Nephron (organoid): ENCODE data around the gene PLSCR4.

Experiments
- H3K27ac Mint-ChIP-seq, 3 experiments: 2 replicates each; pipeline ENCODE4 v1.8.0; 2020; ENCODE audit warnings: mixed read lengths in 3 of 3, mild to moderate bottlenecking in 2 of 3, moderate library complexity in 1 of 3
- H3K27me3 Mint-ChIP-seq: 2 replicates; pipeline ENCODE4 v1.8.0; 2021; ENCODE audit warnings: low read depth, mild to moderate bottlenecking, moderate library complexity, mixed read lengths
- H3K36me3 Mint-ChIP-seq: 2 replicates; pipeline ENCODE4 v1.8.0; 2020; ENCODE audit warnings: low read depth, mixed read lengths
- H3K4me1 Mint-ChIP-seq: 2 replicates; pipeline ENCODE4 v1.8.0; 2020; ENCODE audit warnings: mixed read lengths
- H3K4me3 Mint-ChIP-seq, 3 experiments: 2 replicates each; pipeline ENCODE4 v1.8.0; 2020; ENCODE audit warnings: mild to moderate bottlenecking in 3 of 3, mixed read lengths in 3 of 3, moderate library complexity in 2 of 3
- H3K9me3 Mint-ChIP-seq: 2 replicates; pipeline ENCODE4 v1.8.0; 2020; ENCODE audit warnings: mixed read lengths
- TF ChIP-seq, protein P1 (sequence below), 3 experiments: fragments of 200-600 bp; sonication (generic); IDR thresholded peaks; one replicate each; pipeline ENCODE4 v1.5.0; 2021; ENCODE audit warnings: antibody characterized with exemption in 3 of 3; ENCODE audit not compliant: unreplicated experiment in 3 of 3

Gene PLSCR4

DNA sequence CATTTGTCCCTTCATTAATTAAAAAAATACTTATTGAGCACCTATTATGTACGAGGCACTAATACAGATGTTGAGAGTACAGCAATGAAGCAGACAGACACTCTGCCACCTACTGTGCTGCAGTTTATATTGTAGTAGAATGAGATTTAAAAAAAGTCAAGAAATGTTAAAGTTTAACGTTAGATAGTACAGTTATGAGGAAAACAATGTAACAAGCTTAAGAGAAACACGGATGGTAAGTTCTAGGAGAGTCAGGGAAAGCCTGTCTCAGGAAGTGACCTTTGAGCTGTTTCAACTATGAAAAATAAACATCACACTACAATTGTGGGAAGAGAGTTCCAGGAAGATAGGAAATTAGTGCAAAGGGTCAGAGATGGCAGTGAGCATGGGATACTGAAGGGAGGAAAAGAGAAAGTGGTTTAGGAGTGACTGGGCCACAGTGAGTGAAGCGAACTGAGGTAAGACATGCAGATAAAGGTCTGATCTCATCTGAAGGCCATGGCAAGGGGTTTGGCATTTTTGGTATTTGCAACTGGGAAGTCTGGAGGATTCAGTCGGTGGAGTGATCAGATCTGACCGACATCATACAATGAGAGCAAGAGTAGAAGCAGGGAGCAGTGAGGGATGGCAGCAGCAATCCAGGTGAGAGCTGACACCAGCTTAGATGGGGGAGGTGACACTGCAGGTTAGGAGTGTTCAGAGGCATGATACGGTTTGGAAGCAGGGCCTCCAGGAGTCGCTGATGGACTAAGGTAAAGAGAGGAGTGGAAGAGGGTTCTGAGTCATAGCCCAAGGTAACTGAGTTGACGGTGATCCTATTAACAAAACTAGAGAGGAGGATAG is 28.5 kb downstream of the PLSCR4 start:
- Mint-ChIP-seq H3K9me3 (no peaks in the 10 kb centered on the region), H3K36me3 (no peaks in the 10 kb centered on the region), H3K4me1 (no peaks in the 10 kb centered on the region), H3K4me3 (no peak overlapping the region), H3K27ac (peak overlapping the region in 1 of 3 experiments; percentile 24), H3K27me3 (no peaks in the 10 kb centered on the region)
- TF ChIP-seq, protein P1, sequence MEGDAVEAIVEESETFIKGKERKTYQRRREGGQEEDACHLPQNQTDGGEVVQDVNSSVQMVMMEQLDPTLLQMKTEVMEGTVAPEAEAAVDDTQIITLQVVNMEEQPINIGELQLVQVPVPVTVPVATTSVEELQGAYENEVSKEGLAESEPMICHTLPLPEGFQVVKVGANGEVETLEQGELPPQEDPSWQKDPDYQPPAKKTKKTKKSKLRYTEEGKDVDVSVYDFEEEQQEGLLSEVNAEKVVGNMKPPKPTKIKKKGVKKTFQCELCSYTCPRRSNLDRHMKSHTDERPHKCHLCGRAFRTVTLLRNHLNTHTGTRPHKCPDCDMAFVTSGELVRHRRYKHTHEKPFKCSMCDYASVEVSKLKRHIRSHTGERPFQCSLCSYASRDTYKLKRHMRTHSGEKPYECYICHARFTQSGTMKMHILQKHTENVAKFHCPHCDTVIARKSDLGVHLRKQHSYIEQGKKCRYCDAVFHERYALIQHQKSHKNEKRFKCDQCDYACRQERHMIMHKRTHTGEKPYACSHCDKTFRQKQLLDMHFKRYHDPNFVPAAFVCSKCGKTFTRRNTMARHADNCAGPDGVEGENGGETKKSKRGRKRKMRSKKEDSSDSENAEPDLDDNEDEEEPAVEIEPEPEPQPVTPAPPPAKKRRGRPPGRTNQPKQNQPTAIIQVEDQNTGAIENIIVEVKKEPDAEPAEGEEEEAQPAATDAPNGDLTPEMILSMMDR (IDR thresholded peaks at IDR 0.05; ENCODE audit: unreplicated experiment in 3 of 3) = no peak

DNA sequence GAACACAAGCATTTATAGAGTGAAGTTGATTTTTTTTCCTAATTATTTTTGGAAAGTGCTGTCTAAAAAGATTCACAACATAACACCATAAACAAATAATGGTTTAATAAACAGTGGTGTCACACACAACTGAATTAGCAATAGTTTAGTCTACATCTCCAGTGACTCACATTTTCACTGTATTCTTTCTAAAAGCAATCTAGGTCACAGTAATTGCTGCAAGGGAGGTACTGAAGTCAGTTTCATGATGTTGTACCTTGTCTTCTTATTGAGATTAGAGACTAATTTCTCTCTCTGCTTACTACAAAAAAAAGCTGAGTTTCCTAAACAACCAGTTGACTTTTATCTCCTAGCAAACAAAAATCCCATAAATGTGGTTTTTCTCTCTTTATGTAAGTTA is 29.6 kb downstream of the PLSCR4 start:
- no peaks in the 10 kb centered on the region for H3K4me1 Mint-ChIP-seq
- no peaks in the 10 kb centered on the region for H3K27me3 Mint-ChIP-seq
- H3K4me3 Mint-ChIP-seq = no peak overlapping the region
- TF ChIP-seq, protein P1 (IDR thresholded peaks at IDR 0.05; ENCODE audit: unreplicated experiment in 3 of 3) = no peak
- H3K36me3 Mint-ChIP-seq = no peaks in the 10 kb centered on the region
- no peak overlapping the region for H3K27ac Mint-ChIP-seq
- no peaks in the 10 kb centered on the region for H3K9me3 Mint-ChIP-seq

DNA sequence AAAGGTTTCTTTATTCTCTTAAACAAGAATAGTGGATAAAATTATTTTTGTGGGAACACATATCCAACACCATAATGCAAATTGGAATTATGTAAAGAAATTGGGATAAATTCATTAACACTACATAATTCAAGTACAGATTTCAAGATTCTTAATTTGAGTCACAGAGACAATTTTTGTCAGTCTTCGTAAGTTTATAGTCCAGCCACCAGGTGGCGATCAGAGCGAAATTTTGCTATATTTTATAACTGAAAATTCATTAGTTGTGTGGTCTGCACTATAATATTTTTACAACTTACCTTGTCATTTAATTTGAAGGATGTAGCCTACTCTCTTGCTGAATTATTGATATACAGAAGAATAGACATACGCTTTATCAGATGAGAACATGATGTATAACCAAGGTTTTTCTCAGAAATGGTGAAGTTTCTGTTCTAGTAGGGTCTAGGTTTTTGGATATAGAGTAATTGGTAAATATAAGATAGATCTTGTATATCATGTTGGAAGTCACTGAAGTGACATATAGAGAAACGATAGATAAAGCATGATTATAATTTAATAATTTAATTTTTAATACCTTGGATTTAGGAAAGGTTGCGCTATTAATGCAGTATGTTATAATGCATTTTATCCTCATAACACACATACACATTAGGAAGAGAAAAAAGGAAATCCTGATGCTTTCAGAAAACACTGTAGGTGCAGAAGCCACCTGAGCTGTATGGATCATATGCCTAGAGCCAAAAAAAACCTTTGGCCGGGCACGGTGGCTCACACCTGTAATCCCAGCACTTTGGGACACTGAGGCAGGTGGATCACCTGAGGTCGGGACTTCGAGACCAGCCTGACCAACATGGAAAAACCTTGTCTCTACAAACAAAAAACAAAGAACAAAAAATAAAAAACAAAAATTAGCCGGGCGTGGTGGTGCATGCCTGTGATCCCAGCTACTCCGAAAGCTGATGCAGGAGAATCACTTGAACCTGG is 31.7 kb downstream of the PLSCR4 start:
- TF ChIP-seq, protein P1 (IDR thresholded peaks at IDR 0.05; ENCODE audit: unreplicated experiment in 3 of 3) = peak; percentile 81 to 90 (median 83)
- Mint-ChIP-seq H3K27me3 (no peaks in the 10 kb centered on the region), H3K9me3 (no peaks in the 10 kb centered on the region), H3K27ac (no peak overlapping the region), H3K4me1 (no peaks in the 10 kb centered on the region), H3K4me3 (no peak overlapping the region), H3K36me3 (no peaks in the 10 kb centered on the region)

DNA sequence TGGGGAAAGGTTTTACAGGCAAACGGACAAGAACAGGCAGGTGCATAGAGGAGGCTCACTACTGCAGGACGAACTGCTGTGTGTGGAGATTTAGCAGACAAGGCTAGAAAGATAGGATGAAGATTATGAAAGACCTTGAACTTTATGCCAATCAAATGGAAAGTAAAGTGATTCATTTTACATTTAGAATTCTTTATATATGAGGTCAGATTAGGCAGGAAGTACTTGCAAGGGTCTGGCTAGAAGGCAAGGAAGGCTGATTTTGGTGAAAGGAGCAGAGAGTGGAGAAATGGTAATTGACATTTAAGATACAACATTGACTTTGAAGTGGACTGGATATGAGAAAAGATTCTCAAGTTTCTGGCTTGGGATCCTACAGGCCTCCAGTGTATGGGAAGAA is 33.6 kb downstream of the PLSCR4 start:
- H3K36me3 Mint-ChIP-seq = no peaks in the 10 kb centered on the region
- H3K9me3 Mint-ChIP-seq = no peaks in the 10 kb centered on the region
- no peaks in the 10 kb centered on the region for H3K27me3 Mint-ChIP-seq
- TF ChIP-seq, protein P1 (IDR thresholded peaks at IDR 0.05; ENCODE audit: unreplicated experiment in 3 of 3) = no peak
- no peak overlapping the region for H3K4me3 Mint-ChIP-seq
- no peak overlapping the region for H3K27ac Mint-ChIP-seq
- no peaks in the 10 kb centered on the region for H3K4me1 Mint-ChIP-seq

DNA sequence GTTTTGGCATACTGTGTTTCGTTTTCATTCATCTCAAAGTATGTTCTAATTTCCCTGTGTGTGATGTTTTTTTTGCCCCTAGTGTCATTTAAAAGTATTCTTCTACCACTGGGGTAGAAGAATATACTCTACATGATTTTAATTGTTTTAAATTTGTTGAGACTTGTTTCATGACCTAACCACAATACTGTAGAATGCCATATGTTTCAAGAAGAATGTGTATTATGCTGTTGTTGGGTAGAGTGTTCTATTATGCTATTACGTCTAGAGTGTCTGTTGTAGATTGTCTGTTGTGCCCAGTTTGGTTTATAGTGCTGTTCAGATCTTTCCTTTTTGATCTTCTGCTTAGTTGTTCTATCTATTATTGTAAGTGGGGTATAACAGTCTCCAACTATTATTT is 36.4 kb downstream of the PLSCR4 start:
- H3K36me3 Mint-ChIP-seq = no peaks in the 10 kb centered on the region
- H3K27me3 Mint-ChIP-seq = no peaks in the 10 kb centered on the region
- H3K4me3 Mint-ChIP-seq = no peak overlapping the region
- no peak overlapping the region for H3K27ac Mint-ChIP-seq
- TF ChIP-seq, protein P1 (IDR thresholded peaks at IDR 0.05; ENCODE audit: unreplicated experiment in 3 of 3) = no peak
- H3K4me1 Mint-ChIP-seq = no peaks in the 10 kb centered on the region
- no peaks in the 10 kb centered on the region for H3K9me3 Mint-ChIP-seq
